GM19438 (cell line): ENCODE results near the gene TMEM203.
"Not testable (repeated sequence)": the region's sequence is repeated elsewhere in the genome, so short reads cannot be mapped to it uniquely, and the experiment has no call there.

Experiments
- ATAC-seq: cut with Tn5 transposase; IDR thresholded peaks from one replicate; pipeline ENCODE4 v1.9.1; 2021; ENCODE audit warnings: low read depth; ENCODE audit not compliant: unreplicated experiment

TMEM203 gene

DNA sequence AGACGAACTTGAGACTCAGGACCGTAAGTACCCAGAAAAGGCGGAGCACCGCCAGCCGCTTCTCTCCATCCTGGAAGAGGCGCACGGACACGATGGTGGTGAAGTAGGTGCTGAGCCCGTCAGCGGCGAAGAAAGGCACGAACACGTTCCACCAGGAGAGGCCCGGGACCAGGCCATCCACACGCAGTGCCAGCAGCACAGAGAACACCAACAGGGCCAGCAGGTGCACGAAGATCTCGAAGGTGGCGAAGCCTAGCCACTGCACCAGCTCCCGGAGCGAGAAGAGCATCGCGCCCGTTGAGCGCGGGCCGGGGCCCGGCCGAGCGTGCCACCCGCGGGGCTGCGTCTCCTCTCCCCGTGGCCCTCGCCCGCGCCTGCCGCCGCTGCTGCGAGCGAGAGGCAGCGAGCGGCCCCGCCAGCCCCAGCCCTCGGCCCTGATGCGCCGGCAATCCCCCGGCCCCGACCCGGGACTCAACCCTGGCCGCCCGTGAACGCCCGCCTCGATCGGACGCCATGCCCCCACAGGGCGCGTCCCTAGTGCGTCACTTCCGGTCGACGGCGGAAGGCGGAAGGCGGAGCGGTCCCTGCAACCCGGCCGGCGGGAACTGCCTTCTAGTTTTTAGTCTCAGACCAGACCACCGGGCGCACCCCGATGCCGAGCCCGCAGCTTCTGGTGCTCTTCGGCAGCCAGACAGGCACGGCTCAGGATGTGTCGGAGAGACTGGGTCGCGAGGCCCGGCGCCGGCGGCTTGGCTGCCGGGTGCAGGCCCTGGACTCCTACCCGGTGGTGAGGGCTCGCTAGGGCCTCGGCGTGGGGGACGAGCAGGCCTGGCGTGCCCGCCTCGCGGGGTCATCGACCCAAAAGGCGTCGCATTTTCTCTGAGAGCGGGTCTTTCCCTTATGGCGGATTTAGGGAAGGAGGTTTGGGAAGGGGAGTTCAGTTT is at the start of gene TMEM203, which contains the start of gene NDOR1:
Gene TMEM203, minus strand, starts transcription at position 523 of the 944 bp plus-strand sequence. Its CDS starts 234 bp downstream, at position 289.
Gene NDOR1, plus strand, starts transcription at position 575 of the 944 bp plus-strand sequence. Its CDS starts 78 bp downstream, at position 653.
- ATAC-seq, result no peak

DNA sequence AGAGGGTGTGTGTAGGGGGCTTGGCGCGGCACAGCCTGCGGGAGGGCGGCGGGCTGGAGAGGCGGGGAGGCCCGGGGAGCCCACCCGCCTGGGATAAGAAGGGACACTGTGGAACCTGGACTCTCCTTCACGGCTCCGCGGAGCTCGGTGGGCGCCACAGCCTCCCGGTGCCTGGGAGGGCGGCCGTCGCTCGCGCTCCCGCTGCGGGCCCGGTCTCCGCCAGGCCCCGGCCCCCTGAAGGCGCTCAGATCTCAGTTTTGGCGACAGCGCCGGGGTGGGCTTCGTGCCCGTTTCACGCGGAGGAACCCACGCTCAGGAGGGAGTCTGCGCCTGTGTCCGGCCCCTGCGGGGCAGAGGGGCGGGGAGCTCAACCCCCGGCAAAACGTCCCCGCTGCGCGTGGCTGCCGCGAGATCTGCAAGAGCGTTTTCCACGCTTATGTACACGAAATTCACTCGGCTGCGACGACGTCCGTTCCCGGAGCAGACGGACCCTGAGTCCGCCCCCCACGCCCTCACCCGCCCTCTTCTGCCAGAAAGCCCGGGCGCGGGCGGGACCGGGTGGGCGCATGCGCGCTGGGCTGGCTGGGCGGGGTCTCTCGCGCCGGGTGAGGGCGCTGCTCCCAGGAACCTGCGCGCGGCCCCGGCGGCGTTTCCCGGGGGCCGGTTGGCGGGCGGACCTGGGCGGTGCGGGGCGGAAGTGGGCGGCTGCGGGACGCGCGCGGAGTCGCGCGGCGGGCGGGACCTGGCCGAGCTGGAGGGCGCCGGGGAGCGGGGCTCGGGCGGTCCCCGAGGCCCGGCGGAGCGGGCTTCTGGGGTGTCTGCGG is 49.4 kb upstream of the TMEM203 start, which contains the start of gene NELFB:
Gene NELFB, plus strand, starts transcription at position 704 of the 824 bp plus-strand sequence.
- ATAC-seq, result peak; percentile 69

DNA sequence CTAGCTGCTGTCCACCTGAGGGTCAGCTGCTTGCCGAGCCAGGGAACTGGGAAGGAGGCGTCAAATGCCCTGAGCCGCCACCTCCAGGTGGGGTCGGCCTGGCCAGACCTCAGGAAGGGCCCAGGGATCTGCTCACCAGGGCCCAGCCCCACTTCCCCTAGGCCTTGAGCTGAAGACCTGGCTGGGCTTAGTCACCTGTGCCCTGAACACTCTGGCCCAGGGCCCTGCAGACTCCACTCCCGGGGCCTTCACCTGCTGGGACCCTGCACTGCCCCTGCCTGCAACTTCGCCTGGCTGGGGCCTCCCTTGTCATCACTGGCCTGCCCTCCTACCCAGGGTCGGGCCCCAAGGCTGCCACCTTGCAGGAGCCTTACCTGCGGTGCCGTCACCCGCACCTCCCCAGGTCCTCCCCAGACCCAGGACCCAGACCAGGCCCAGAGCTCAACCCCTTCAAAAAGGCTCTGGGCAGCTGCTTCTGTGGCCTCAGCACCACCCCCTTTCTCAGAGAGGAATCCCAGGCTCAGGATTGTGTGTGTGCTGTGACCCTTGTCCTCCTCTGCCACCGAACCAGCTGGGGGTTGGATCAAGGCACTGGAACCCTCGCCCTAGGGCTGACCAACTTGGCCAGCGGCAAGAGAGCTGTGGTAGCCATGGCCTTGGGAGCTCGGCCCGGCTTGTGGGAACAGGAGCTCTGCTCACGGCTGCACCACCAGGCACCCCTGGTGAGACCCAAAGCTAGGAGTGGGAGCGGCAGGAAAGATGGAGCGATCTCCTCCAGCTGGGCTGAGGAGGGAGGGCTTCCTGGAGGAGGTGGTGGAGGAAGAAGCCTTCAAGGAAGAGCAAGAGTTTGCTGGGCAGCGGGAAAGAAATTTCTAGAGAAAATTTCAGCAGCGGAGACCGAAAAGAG is 48.5 kb upstream of the TMEM203 start:
- no peak for ATAC-seq

DNA sequence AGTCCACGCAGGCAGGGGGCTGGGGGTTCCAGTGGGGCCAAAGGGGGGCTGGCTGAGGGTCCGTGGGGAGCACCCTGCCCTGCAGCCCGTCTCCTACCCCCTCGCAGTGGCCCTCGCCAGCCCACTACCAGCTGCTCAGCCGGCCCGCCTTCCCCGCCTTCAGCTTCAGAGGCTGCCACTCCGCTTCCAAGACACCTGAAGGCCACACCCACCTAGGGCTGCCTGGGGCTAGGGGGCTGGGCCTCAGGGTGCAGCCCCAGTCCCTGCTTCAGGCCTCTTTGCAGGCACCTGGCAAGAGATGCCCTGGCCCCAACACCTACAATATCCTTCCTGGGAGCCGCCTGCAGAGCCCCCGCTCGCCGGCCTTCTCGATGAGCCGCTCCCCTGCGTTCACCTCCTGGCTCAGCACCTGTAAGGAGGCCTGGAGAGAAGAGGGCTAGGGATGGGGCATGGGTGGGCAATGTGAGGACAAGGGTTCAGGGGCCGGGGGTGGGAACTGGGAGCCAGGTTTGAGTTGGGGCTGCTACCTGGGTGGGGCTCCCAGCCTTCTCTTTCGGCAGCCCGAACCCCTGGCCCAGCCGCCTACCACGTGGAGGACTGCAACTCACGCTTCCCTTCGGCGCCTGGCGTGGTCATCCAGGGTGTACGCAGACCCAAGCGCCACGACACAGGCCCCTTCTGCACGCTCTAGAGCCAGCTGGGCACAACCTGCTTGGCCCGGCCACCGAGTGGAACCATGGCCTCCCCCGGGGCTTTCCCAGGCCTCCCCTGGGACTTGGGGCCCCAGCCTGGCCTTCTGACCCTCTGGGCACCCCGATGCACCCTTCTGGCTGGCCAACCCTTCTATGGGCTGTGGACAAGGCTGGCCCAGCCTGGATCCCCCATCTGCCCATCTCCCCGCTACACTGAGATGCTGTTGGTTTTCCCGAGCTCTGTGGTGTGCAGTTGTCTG is 47.4 kb upstream of the TMEM203 start:
- no peak for ATAC-seq

GRCh38 chr9:137251490-137252268 is 46.2 kb upstream of the TMEM203 start:
- ATAC-seq, result no peak

GRCh38 chr9:137251194-137251461 is 45.7 kb upstream of the TMEM203 start, which contains the start of gene STPG3:
STPG3 (plus strand) TSS chr9:137251286; CDS start chr9:137251287, 1 bp downstream.
- ATAC-seq, result no peak

DNA sequence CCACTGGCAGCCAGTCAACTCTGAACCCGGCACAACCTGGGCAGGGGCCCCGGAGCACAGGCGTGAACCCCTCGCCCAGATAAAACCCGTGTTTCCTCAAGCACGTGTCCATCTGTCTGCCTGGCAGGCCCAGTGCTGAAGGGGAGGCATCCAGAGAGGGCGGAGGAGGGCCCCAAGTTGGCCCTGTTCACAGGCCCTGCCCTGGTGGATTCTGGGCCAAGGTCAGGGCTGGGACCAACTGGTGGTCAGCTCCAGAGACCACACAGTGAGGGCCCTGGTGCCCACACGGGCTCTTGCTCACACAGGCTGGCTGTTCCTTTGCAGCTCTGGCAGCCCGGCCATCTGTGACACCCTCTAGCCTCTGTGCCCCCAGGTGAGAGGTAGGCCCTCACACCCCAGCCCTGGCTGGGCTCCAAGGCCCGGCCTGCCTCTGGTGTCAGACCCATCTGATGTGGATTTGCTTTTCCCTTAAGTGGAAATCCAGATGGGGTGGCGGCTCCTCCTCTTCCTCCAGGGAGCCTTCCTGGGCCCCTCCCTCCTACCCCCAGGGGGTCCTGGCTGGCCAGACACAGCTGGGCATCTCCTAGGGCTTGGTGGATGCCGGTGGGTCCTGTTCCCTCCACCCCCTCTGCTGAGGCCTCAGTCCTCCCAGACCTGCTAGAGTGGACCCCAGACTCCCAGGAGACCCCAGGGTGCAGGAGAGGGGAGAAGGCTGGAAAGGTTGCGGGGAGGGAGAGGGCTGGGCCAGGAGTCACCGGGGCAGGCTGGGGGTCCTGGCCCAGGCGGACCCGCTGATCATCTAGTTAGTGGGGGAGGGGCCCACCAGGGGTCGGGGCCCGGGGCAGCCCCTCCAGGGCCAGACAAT is 45.1 kb upstream of the TMEM203 start:
- no peak for ATAC-seq

DNA sequence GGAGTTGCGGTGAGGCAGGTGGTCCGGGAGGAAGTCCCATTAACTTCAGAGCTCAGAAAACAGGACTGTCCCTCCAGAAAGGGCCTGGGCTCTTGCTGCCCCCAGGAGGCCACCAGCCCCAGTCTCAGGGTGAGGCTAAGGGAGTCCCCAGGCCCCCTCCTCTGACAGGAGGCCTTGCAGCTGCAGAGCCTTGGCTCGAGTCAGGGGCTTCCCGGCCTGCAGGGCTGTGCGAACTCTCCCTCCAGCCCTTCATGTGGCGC is 42.4 kb upstream of the TMEM203 start:
- no peak for ATAC-seq

DNA sequence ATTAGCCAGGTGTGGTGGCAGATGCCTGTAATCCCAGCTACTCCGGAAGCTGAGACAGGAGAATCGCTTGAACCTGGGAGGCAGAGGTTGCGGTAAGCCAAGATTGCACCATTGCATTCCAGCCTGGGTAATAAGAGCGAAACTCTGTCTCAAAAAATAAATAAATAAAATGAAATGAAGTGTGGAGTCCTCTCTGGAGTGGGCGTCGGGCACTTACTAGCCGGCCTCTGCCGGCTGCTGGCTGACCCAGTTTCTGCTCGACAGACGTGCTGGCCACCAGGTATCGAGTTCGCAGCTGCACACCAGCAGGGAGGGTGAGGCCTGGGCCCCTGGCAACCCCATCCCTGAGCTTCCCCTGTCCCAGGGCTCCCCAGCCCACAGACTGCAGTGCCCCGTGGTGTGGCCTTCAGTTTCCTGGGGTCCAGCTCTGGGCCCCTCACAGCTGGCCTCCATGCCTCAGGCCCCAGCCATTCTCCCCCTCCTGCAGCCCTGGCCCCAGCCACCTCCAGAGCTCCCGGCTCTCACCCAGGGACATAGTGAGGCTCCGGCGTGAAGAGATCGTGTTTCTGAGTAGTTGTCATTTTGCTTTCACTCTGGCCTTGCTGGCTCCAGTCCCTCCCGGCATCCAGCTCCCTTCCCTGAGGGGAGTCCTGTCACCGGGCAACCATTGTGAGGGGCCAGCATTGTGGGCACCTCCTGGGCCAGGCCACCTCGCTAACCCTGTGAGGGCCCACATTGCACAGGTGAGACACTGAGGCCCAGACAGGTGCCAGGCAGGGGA is 41.9 kb upstream of the TMEM203 start:
- ATAC-seq, result no peak

- ATAC-seq, result no peak
Observed at GRCh38 chr9:137245450-137246421, 40.3 kb upstream of the TMEM203 start.

- ATAC-seq, result no peak
Observed at GRCh38 chr9:137244486-137245449, 39.3 kb upstream of the TMEM203 start.

- ATAC-seq, result no peak
Observed at GRCh38 chr9:137243626-137244485, 38.4 kb upstream of the TMEM203 start.

- ATAC-seq, result not testable (repeated sequence)
Observed at GRCh38 chr9:137243266-137243625, 37.8 kb upstream of the TMEM203 start.
